Activated naive CD4-positive, alpha-beta T cell treated with anti-CD3 and anti-CD28 coated beads for 36 hours (primary cell): ENCODE results near the gene NMRK1. TPM values are rescaled to one million over a fixed set of nuclear protein-coding genes. Genes with fewer than 3 reads are reported as not detected.

Source experiments
- CTCF ChIA-PET: fragments of 350-600 bp; sonication (Branson Sonifier 250); formaldehyde crosslinking; loops from one replicate; lab custom pipeline; 2021; ENCODE audit warnings: antibody characterized with exemption; lab: Charles Lee
- DNase-seq: peaks from one replicate; pipeline ENCODE4 v3.0.0-alpha.2; 2020
- H3K27ac Mint-ChIP-seq: one replicate; pipeline ENCODE4 v1.8.0; 2021; ENCODE audit warnings: mild to moderate bottlenecking, mixed read lengths
- H3K27me3 Mint-ChIP-seq: one replicate; pipeline ENCODE4 v1.8.0; 2021; ENCODE audit warnings: low read depth, mixed read lengths
- H3K36me3 Mint-ChIP-seq: one replicate; pipeline ENCODE4 v1.8.0; 2021; ENCODE audit warnings: low read depth, mixed read lengths
- H3K4me1 Mint-ChIP-seq: one replicate; pipeline ENCODE4 v1.8.0; 2021; ENCODE audit warnings: low read depth, mixed read lengths
- H3K4me3 Mint-ChIP-seq: one replicate; pipeline ENCODE4 v1.8.0; 2021; ENCODE audit warnings: mild to moderate bottlenecking, moderate library complexity, mixed read lengths
- H3K9me3 Mint-ChIP-seq: one replicate; pipeline ENCODE4 v1.8.0; 2021; ENCODE audit warnings: mixed read lengths
- intact Hi-C: fragments of 100-400 bp; cut with micrococcal nuclease; formaldehyde crosslinking; loops from one replicate; pipeline ENCODE4 v1.15.1; 2023
- total RNA-seq, 2 experiments: library from RNA; stranded (reverse); gene quantifications; one replicate each; pipeline ENCODE4 v1.2.3, GENCODE V29; 2021

The NMRK1 gene
- total RNA-seq, 2 experiments from 2014 or later, result 20.6 to 22.6 TPM

DNA sequence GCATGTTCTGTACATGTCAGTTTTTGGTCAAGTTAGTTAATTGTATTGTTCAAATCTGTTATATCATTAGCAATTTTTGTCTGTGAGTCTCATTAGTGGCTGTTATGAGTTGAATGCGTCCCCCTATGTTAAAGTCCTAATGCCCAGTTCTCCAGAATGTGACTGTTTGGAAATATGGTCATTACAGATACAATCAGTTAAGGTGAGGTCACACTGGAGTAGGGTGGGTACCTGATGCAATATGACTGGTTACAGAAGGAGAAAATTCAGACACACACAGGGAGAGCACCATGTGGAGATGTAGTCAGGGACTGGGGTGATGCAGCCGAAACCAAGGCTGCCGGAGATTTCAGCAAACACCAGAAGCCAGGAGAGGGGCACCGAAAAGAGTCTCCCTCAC is 15.1 kb downstream of the NMRK1 start:
- H3K9me3 Mint-ChIP-seq, result no peaks in the 10 kb centered on the region
- peak overlapping the region; percentile 18 for H3K27ac Mint-ChIP-seq
- peaks cover 43% of the 10 kb centered on the region for H3K4me1 Mint-ChIP-seq
- no peak for DNase-seq
- H3K36me3 Mint-ChIP-seq, result peaks cover 10% of the 10 kb centered on the region
- H3K27me3 Mint-ChIP-seq, result no peaks in the 10 kb centered on the region
- H3K4me3 Mint-ChIP-seq, result no peak overlapping the region
- CTCF ChIA-PET, result interaction anchor here (1.2 to 1.8 kb wide), 3 partner anchors 9 to 66 kb away, joined by 4 to 6 read pairs (median 5); no protein-coding TSS in a partner anchor
- intact Hi-C loops, result no loop called here

DNA sequence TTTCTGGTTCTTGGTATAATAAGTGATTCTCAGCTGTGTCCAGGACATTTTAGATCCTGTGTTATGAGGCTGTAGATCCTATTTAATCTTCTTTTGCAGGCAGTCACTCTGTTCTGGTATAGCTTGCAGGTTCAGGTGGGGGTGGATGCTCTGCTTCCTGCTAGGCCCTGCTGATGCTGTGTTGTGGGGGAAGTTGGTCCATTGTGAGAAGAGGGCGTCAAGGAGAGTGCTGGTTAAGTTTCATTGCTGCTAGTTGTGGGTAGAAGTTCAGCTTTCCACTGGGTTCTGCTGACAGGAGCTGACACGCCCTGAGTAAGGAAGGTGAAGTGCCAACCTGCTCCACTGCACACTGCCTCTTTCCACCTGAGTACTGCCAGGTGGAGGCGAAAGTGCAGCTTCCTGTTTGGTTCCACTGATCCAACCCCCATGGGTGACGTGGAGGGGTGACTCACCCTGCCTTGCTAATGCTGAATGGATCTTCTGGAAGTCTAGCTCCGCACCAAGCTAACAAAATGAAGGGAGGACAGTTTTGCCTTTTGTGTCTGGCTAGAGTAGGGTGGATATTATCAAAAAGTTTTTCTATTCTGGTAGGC is 16.3 kb downstream of the NMRK1 start:
- CTCF ChIA-PET, result interaction anchor here (0.8 to 1.9 kb wide), 9 partner anchors 9 to 299 kb away, joined by 3 to 6 read pairs (median 3); partner anchors contain the start of genes C9orf40 and CARNMT1
- no peaks in the 10 kb centered on the region for H3K27me3 Mint-ChIP-seq
- intact Hi-C loops, result loop anchor here (1.0 kb wide), 2 partner anchors 16 to 43 kb away; partner anchors contain the start of gene CARNMT1
- peak overlapping the region; percentile 0 for H3K4me3 Mint-ChIP-seq
- H3K27ac Mint-ChIP-seq, result peak overlapping the region; percentile 79
- H3K36me3 Mint-ChIP-seq, result peaks cover 8% of the 10 kb centered on the region
- peaks cover 41% of the 10 kb centered on the region for H3K4me1 Mint-ChIP-seq
- DNase-seq, result peak; percentile 90
- no peaks in the 10 kb centered on the region for H3K9me3 Mint-ChIP-seq

DNA sequence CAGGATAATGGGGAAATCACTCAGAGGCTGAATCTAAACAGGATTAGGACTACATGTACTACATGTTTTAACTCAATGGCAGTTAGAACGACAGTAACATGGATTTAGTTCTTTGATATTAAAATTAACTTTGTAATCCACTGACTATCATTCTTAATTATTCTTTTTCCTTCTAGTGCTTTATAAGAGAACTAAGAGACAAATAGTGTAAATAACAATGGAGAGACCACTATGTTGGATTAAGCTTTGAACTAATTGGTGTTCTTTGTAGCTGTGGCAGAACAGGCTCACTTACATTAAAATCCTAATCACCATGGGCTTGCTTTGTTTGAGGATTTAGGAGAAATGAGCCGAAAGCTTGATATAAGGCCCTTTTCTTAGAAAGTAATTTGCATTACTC is 18.8 kb downstream of the NMRK1 start:
- intact Hi-C loops, result no loop called here
- DNase-seq, result no peak
- H3K27me3 Mint-ChIP-seq, result no peaks in the 10 kb centered on the region
- CTCF ChIA-PET, result interaction anchor here (0.7 to 1.9 kb wide), 3 partner anchors 101 to 294 kb away, joined by 3 to 8 read pairs (median 5); no protein-coding TSS in a partner anchor
- H3K27ac Mint-ChIP-seq, result no peak overlapping the region
- H3K36me3 Mint-ChIP-seq, result peaks cover 6% of the 10 kb centered on the region
- H3K4me3 Mint-ChIP-seq, result no peak overlapping the region
- peaks cover 41% of the 10 kb centered on the region for H3K4me1 Mint-ChIP-seq
- no peaks in the 10 kb centered on the region for H3K9me3 Mint-ChIP-seq

GRCh38 chr9:75067894-75068293 is 20.1 kb downstream of the NMRK1 start:
- no peak overlapping the region for H3K4me3 Mint-ChIP-seq
- CTCF ChIA-PET, result interaction anchor here (0.9 kb wide), 1 partner anchor 293 kb away, joined by 3 read pairs; no protein-coding TSS in a partner anchor
- no peaks in the 10 kb centered on the region for H3K27me3 Mint-ChIP-seq
- no peaks in the 10 kb centered on the region for H3K9me3 Mint-ChIP-seq
- H3K36me3 Mint-ChIP-seq, result peaks cover 3% of the 10 kb centered on the region
- no peak for DNase-seq
- H3K27ac Mint-ChIP-seq, result no peak overlapping the region
- peaks cover 43% of the 10 kb centered on the region for H3K4me1 Mint-ChIP-seq
- intact Hi-C loops, result no loop called here

- peaks cover 3% of the 10 kb centered on the region for H3K36me3 Mint-ChIP-seq
- DNase-seq, result no peak
- H3K27me3 Mint-ChIP-seq, result no peaks in the 10 kb centered on the region
- no peak overlapping the region for H3K4me3 Mint-ChIP-seq
- H3K4me1 Mint-ChIP-seq, result peaks cover 23% of the 10 kb centered on the region
- intact Hi-C loops, result no loop called here
- CTCF ChIA-PET, result interaction anchor here (2.5 kb wide), 1 partner anchor 288 kb away, joined by 8 read pairs; no protein-coding TSS in a partner anchor
- H3K9me3 Mint-ChIP-seq, result no peaks in the 10 kb centered on the region
- H3K27ac Mint-ChIP-seq, result no peak overlapping the region
These were observed 22.4 kb downstream of the NMRK1 start for GRCh38 chr9:75065510-75065909.

GRCh38 chr9:75064307-75065025 is 23.5 kb downstream of the NMRK1 start:
- Mint-ChIP-seq H3K9me3 (peaks cover 4% of the 10 kb centered on the region), H3K4me3 (no peak overlapping the region), H3K27ac (no peak overlapping the region), H3K27me3 (no peaks in the 10 kb centered on the region), H3K36me3 (peaks cover 11% of the 10 kb centered on the region), H3K4me1 (peaks cover 13% of the 10 kb centered on the region)
- CTCF ChIA-PET, result interaction anchor here (0.5 to 2.5 kb wide), 7 partner anchors 9 to 287 kb away, joined by 3 to 8 read pairs (median 4); no protein-coding TSS in a partner anchor
- intact Hi-C loops, result no loop called here
- no peak for DNase-seq

DNA sequence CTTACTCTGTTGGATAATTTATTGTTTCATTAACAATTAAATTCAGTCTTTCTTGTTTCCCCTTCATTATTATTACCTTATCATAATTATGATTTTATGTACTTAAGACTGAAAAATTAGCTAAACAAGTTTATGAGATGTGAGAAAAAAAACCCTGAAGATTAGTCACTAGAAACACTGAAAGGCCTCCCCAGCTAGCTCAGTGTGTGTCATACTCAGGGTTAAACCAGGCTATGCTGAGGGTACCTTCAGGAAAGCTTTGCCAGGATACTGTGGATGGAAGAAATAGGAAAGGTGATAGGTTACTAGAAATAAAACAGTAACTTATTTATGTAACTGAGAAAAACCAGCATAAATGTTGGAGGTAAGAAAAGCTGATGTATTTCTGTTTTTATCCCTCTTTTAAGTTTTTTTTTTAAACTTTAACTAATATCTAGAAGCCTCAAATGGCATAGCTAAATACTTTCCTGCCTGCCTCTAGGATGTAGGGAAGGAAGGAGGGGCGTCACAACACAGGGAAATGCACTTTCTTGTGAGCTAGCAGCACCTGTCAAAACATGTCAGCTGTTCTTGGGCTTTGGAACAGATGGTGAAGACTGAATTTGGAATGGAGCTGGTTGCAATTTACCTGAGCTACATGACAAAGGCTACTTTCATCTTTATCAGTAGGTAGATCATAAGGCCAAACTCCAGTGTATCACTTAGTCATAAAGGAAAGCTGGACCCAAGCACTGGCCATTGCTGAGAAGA is 24.2 kb downstream of the NMRK1 start:
- intact Hi-C loops, result no loop called here
- H3K9me3 Mint-ChIP-seq, result peaks cover 9% of the 10 kb centered on the region
- no peak for DNase-seq
- CTCF ChIA-PET, result interaction anchor here (0.5 to 2.5 kb wide), 7 partner anchors 10 to 286 kb away, joined by 3 to 8 read pairs (median 4); no protein-coding TSS in a partner anchor
- H3K27me3 Mint-ChIP-seq, result no peaks in the 10 kb centered on the region
- H3K4me1 Mint-ChIP-seq, result peaks cover 6% of the 10 kb centered on the region
- H3K4me3 Mint-ChIP-seq, result no peak overlapping the region
- peak overlapping the region; percentile 60 for H3K27ac Mint-ChIP-seq
- peaks cover 17% of the 10 kb centered on the region for H3K36me3 Mint-ChIP-seq

DNA sequence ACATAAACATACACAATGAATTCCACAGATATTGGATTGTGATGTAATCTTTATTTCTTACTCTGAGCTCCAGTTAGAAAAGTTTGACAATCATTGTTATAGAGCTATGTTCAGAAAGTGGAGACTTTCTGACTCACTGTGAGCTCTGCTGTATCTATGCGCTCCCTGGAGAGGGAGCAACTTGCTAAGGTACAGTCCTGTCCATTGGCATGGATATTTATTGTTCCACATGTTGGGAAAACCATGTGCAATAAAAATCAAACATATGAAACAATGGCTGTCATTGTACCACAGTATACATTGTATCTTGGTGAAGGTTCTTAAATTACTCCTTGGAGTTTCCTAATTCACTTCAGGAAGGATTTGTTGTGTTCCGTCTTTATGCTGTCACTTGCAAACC is 26.8 kb downstream of the NMRK1 start:
- H3K27ac Mint-ChIP-seq, result no peak overlapping the region
- peaks cover 18% of the 10 kb centered on the region for H3K36me3 Mint-ChIP-seq
- intact Hi-C loops, result no loop called here
- H3K27me3 Mint-ChIP-seq, result no peaks in the 10 kb centered on the region
- peaks cover 9% of the 10 kb centered on the region for H3K9me3 Mint-ChIP-seq
- H3K4me3 Mint-ChIP-seq, result no peak overlapping the region
- CTCF ChIA-PET, result interaction anchor here (0.9 kb wide), 1 partner anchor 33 kb away, joined by 7 read pairs; the partner anchor contains the start of gene CARNMT1
- peaks cover 3% of the 10 kb centered on the region for H3K4me1 Mint-ChIP-seq
- DNase-seq, result no peak

GRCh38 chr9:75054368-75055001 is 33.5 kb downstream of the NMRK1 start:
- H3K36me3 Mint-ChIP-seq, result peaks cover 9% of the 10 kb centered on the region
- no peak for DNase-seq
- no peak overlapping the region for H3K4me3 Mint-ChIP-seq
- peaks cover 5% of the 10 kb centered on the region for H3K9me3 Mint-ChIP-seq
- H3K4me1 Mint-ChIP-seq, result no peaks in the 10 kb centered on the region
- CTCF ChIA-PET, result interaction anchor here (0.7 to 1.2 kb wide), 3 partner anchors 10 to 99 kb away, joined by 3 to 5 read pairs (median 3); no protein-coding TSS in a partner anchor
- intact Hi-C loops, result no loop called here
- no peaks in the 10 kb centered on the region for H3K27me3 Mint-ChIP-seq
- no peak overlapping the region for H3K27ac Mint-ChIP-seq

GRCh38 chr9:75053869-75054268 is 34.1 kb downstream of the NMRK1 start:
- CTCF ChIA-PET, result interaction anchor here (0.7 to 1.2 kb wide), 2 partner anchors 10 to 14 kb away, joined by 3 to 5 read pairs; no protein-coding TSS in a partner anchor
- no peaks in the 10 kb centered on the region for H3K27me3 Mint-ChIP-seq
- H3K9me3 Mint-ChIP-seq, result no peaks in the 10 kb centered on the region
- no peak overlapping the region for H3K4me3 Mint-ChIP-seq
- H3K36me3 Mint-ChIP-seq, result peaks cover 4% of the 10 kb centered on the region
- intact Hi-C loops, result no loop called here
- H3K27ac Mint-ChIP-seq, result no peak overlapping the region
- H3K4me1 Mint-ChIP-seq, result no peaks in the 10 kb centered on the region
- no peak for DNase-seq

GRCh38 chr9:75051285-75051684 is 36.7 kb downstream of the NMRK1 start:
- no peak overlapping the region for H3K27ac Mint-ChIP-seq
- intact Hi-C loops, result no loop called here
- no peak for DNase-seq
- H3K27me3 Mint-ChIP-seq, result no peaks in the 10 kb centered on the region
- no peaks in the 10 kb centered on the region for H3K4me1 Mint-ChIP-seq
- CTCF ChIA-PET, result no interaction called here
- H3K4me3 Mint-ChIP-seq, result no peak overlapping the region
- no peaks in the 10 kb centered on the region for H3K36me3 Mint-ChIP-seq
- H3K9me3 Mint-ChIP-seq, result no peaks in the 10 kb centered on the region
